ENCODE measurements around the gene RECQL5.

- TF ChIP-seq SPI1 (IDR thresholded peaks at IDR 0.05; ENCODE audit: low read depth, low read length) = no peak
- TF ChIP-seq POLR2A (IDR thresholded peaks at IDR 0.05; ENCODE audit: low read depth, low read length) = no peak
These were observed 39.2 kb upstream of the RECQL5 start for GRCh38 chr17:75706042-75706728.

Data from GM12891 (cell line).